ENCODE data around the gene UTS2R. TPM values are rescaled to one million over a fixed set of nuclear protein-coding genes. Genes with fewer than 3 reads are reported as not detected.

UTS2R gene
- total RNA-seq, 1 donor, result not detected

DNA sequence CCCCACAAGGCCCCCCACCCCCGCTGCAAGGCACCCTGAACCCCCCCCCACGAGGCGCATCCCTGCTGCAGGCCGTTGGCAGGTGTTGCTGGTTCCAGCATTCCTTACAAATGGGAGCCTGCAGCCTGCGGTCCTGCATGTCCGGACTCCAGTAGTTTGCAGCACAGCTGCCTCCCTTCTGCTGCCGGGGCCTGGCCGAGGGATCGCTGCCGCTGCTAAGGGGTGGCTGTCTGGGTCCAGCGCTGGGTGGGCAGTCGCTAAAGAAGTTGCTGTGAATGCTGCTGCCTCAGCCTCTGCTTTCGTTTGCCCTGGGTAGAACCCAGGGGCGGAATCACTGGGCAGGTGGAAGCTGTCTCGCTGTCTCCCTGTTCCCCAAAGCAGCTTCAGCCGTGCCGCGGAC lies 11.8 kb downstream of the UTS2R start:
- Histone ChIP-seq H4K20me1 (ENCODE audit: insufficient read depth, low read length) (no peaks in the 10 kb centered on the region), H3K9me3 (ENCODE audit: low read depth, low read length) (no peaks in the 10 kb centered on the region), H3K79me2 (ENCODE audit: insufficient read depth, low read length) (no peaks in the 10 kb centered on the region), H3K27ac (ENCODE audit: low read depth, low read length) (no peak overlapping the region), H3K4me2 (ENCODE audit: insufficient read depth, low read length) (no peak overlapping the region), H3K4me1 (ENCODE audit: insufficient read depth, low read length) (peaks cover 8% of the 10 kb centered on the region), H3K4me3 (ENCODE audit: insufficient read depth, low read length) (no peak overlapping the region), H3K36me3 (ENCODE audit: insufficient read depth, low read length) (no peaks in the 10 kb centered on the region), H2AFZ (ENCODE audit: low read length) (no peak overlapping the region), H3K27me3 (ENCODE audit: insufficient read depth, low read length) (peaks cover 49% of the 10 kb centered on the region)
- no peak for TF ChIP-seq CTCF (IDR thresholded peaks at IDR 0.05; ENCODE audit: extremely low read depth, low read depth, low read length)
- DNase-seq (ENCODE audit: insufficient read length, low spot score, missing footprints), result peak; percentile 87

- Histone ChIP-seq H3K27me3 (ENCODE audit: insufficient read depth, low read length) (peaks cover 44% of the 10 kb centered on the region), H3K36me3 (ENCODE audit: insufficient read depth, low read length) (no peaks in the 10 kb centered on the region), H3K27ac (ENCODE audit: low read depth, low read length) (no peak overlapping the region), H3K4me1 (ENCODE audit: insufficient read depth, low read length) (peaks cover 8% of the 10 kb centered on the region), H4K20me1 (ENCODE audit: insufficient read depth, low read length) (no peaks in the 10 kb centered on the region), H3K4me2 (ENCODE audit: insufficient read depth, low read length) (no peak overlapping the region), H3K9me3 (ENCODE audit: low read depth, low read length) (no peaks in the 10 kb centered on the region), H3K4me3 (ENCODE audit: insufficient read depth, low read length) (no peak overlapping the region), H3K79me2 (ENCODE audit: insufficient read depth, low read length) (no peaks in the 10 kb centered on the region), H2AFZ (ENCODE audit: low read length) (no peak overlapping the region)
- no peak for TF ChIP-seq CTCF (IDR thresholded peaks at IDR 0.05; ENCODE audit: extremely low read depth, low read depth, low read length)
- DNase-seq (ENCODE audit: insufficient read length, low spot score, missing footprints), result peak; percentile 86
Measured at GRCh38 chr17:82384051-82384729, 12.6 kb downstream of the UTS2R start.

DNA sequence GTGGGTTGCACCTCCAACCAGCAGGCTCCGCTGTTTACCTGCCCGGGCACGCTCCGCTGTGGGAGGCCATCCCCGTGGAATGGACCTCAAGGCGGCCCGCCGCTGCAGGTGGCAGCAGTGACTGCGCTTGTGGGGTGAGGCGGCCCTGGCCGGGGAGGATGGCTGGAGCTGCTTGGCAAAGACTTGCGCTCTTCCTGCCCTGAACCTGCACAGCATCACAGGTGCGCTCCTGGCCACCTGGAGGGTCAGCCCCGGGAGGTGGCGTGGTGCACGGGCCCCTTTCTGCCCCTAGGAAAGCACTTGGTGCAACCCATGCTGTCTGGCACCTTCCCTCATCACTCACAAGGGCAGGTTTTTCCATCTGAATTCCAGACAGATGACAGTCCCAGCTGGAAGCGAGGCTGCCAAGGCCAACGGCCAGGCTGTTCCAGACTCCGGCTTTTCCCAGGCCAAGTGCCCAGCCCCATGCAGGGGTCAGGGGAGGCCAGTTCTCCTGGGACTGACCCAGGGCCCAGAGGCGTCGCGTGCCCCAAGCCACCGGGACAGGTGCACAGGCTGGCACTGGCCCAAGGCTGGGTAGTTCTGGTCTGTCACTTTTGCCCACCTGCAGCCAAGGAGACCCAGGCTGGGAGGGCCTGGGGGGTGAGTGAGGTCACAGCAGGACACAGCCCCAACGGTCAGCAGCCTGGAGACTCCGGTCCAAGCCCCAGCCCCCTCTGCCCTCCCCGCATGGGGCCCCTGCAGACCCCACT lies 13.3 kb downstream of the UTS2R start:
- Histone ChIP-seq H3K79me2 (ENCODE audit: insufficient read depth, low read length) (no peaks in the 10 kb centered on the region), H2AFZ (ENCODE audit: low read length) (no peak overlapping the region), H3K36me3 (ENCODE audit: insufficient read depth, low read length) (no peaks in the 10 kb centered on the region), H3K4me1 (ENCODE audit: insufficient read depth, low read length) (peaks cover 8% of the 10 kb centered on the region), H4K20me1 (ENCODE audit: insufficient read depth, low read length) (no peaks in the 10 kb centered on the region), H3K4me2 (ENCODE audit: insufficient read depth, low read length) (no peak overlapping the region), H3K9me3 (ENCODE audit: low read depth, low read length) (no peaks in the 10 kb centered on the region), H3K4me3 (ENCODE audit: insufficient read depth, low read length) (no peak overlapping the region), H3K27ac (ENCODE audit: low read depth, low read length) (no peak overlapping the region), H3K27me3 (ENCODE audit: insufficient read depth, low read length) (peaks cover 39% of the 10 kb centered on the region)
- DNase-seq (ENCODE audit: insufficient read length, low spot score, missing footprints), result peak; percentile 98
- no peak for TF ChIP-seq CTCF (IDR thresholded peaks at IDR 0.05; ENCODE audit: extremely low read depth, low read depth, low read length)

DNA sequence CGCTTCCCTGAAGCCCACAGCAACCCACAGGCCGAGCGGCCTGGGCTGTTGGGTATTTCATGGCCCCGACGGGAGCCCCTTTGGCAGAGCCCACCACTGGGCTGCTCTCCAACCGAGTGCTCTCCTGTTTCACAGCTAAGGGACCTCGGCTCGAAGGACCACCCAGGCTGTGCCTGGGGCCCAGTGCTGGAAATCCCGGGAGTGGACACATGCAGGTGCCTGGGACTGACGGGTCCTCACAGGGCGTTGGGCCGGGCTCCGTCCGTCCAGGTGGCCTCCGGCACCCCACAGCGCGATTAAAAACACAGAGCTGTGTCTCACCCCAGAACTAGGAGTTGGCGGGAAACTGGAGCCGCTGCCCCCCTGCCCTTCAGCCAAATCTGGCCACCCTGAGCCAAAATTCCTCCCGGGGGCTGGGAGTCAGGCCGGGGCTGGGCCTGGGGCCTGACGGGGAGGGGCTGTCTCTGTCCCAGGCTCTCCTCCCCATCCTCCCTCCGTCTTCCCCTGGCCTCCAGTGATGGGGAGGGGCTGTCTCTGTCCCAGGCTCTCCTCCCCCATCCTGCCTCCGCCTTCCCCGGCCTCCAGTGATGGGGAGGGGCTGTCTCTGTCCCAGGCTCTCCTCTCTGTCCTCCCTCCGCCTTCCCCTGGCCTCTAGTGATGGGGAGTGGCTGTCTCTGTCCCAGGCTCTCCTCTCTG lies 14.1 kb downstream of the UTS2R start:
- H3K4me3 ChIP-seq (ENCODE audit: insufficient read depth, low read length), result no peak overlapping the region
- no peak for TF ChIP-seq CTCF (IDR thresholded peaks at IDR 0.05; ENCODE audit: extremely low read depth, low read depth, low read length)
- H3K4me1 ChIP-seq (ENCODE audit: insufficient read depth, low read length), result peaks cover 8% of the 10 kb centered on the region
- no peak overlapping the region for H3K4me2 ChIP-seq (ENCODE audit: insufficient read depth, low read length)
- no peaks in the 10 kb centered on the region for H3K79me2 ChIP-seq (ENCODE audit: insufficient read depth, low read length)
- no peak overlapping the region for H3K27ac ChIP-seq (ENCODE audit: low read depth, low read length)
- peaks cover 37% of the 10 kb centered on the region for H3K27me3 ChIP-seq (ENCODE audit: insufficient read depth, low read length)
- peak; percentile 82 for DNase-seq (ENCODE audit: insufficient read length, low spot score, missing footprints)
- H4K20me1 ChIP-seq (ENCODE audit: insufficient read depth, low read length), result no peaks in the 10 kb centered on the region
- H3K36me3 ChIP-seq (ENCODE audit: insufficient read depth, low read length), result no peaks in the 10 kb centered on the region
- no peak overlapping the region for H2AFZ ChIP-seq (ENCODE audit: low read length)
- no peaks in the 10 kb centered on the region for H3K9me3 ChIP-seq (ENCODE audit: low read depth, low read length)
